ENCODE data around the gene ATOH8.

ATOH8 gene

DNA sequence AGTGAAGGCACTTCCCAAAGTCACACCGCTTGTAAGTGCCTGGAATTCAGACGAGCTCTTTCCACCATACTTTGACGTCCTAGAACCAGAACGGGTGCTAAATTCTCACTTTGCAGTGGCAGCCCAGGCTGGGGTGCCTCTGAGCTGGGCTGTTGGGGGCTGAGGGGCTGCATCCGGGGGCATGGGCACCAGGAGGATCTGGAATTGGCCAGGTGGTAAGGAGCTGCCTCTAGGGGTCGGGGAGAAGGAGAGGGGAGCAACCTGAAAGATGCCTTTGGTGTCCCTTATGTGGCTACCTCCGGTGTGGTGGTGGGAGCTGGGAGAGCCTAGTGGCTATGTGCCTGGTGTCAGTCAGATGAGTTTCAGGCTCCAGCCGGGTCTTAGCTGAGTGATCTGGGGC is 7.1 kb downstream of the ATOH8 start:
- Histone ChIP-seq H3K27me3 (ENCODE audit: control insufficient read depth in 1 of 2, insufficient read depth in 2 of 2, low read length in 2 of 2) (peaks cover 7 to 18% of the 10 kb centered on the region in 2 donors), H3K4me1 (ENCODE audit: control insufficient read depth in 1 of 2, insufficient read depth in 2 of 2, low read length in 2 of 2) (peaks cover 10 to 16% of the 10 kb centered on the region in 2 donors), H3K36me3 (ENCODE audit: control insufficient read depth in 1 of 2, insufficient read depth in 2 of 2, low read length in 2 of 2) (no peaks in the 10 kb centered on the region), H3K9me3 (ENCODE audit: control insufficient read depth in 1 of 2, low read length in 2 of 2) (no peaks in the 10 kb centered on the region), H3K4me3 (ENCODE audit: low read depth in 1 of 2, low read length in 2 of 2) (no peak overlapping the region), H3K27ac (ENCODE audit: low read depth, low read length) (no peak overlapping the region), H3K9ac (ENCODE audit: low read depth in 1 of 2, low read length in 2 of 2) (no peak overlapping the region)

- Histone ChIP-seq H3K4me1 (ENCODE audit: control insufficient read depth in 1 of 2, insufficient read depth in 2 of 2, low read length in 2 of 2) (peaks cover 6 to 15% of the 10 kb centered on the region in 2 donors), H3K4me3 (ENCODE audit: low read depth in 1 of 2, low read length in 2 of 2) (no peak overlapping the region), H3K9ac (ENCODE audit: low read depth in 1 of 2, low read length in 2 of 2) (no peak overlapping the region), H3K36me3 (ENCODE audit: control insufficient read depth in 1 of 2, insufficient read depth in 2 of 2, low read length in 2 of 2) (no peaks in the 10 kb centered on the region), H3K27ac (ENCODE audit: low read depth, low read length) (no peak overlapping the region), H3K27me3 (ENCODE audit: control insufficient read depth in 1 of 2, insufficient read depth in 2 of 2, low read length in 2 of 2) (peaks cover 7 to 13% of the 10 kb centered on the region in 2 donors), H3K9me3 (ENCODE audit: control insufficient read depth in 1 of 2, low read length in 2 of 2) (no peaks in the 10 kb centered on the region)
Observed at GRCh38 chr2:85761512-85761944, 7.7 kb downstream of the ATOH8 start.

GRCh38 chr2:85761946-85762345 is 8.2 kb downstream of the ATOH8 start:
- no peaks in the 10 kb centered on the region for H3K36me3 ChIP-seq (ENCODE audit: control insufficient read depth in 1 of 2, insufficient read depth in 2 of 2, low read length in 2 of 2)
- H3K9me3 ChIP-seq (ENCODE audit: control insufficient read depth in 1 of 2, low read length in 2 of 2): no peaks in the 10 kb centered on the region
- H3K27ac ChIP-seq (ENCODE audit: low read depth, low read length): no peak overlapping the region
- no peak overlapping the region for H3K9ac ChIP-seq (ENCODE audit: low read depth in 1 of 2, low read length in 2 of 2)
- no peak overlapping the region for H3K4me3 ChIP-seq (ENCODE audit: low read depth in 1 of 2, low read length in 2 of 2)
- H3K27me3 ChIP-seq (ENCODE audit: control insufficient read depth in 1 of 2, insufficient read depth in 2 of 2, low read length in 2 of 2): peaks cover 7 to 10% of the 10 kb centered on the region in 2 donors
- H3K4me1 ChIP-seq (ENCODE audit: control insufficient read depth in 1 of 2, insufficient read depth in 2 of 2, low read length in 2 of 2): peaks cover 5 to 11% of the 10 kb centered on the region in 2 donors

GRCh38 chr2:85763132-85763531 is 9.3 kb downstream of the ATOH8 start:
- no peaks in the 10 kb centered on the region for H3K9me3 ChIP-seq (ENCODE audit: control insufficient read depth in 1 of 2, low read length in 2 of 2)
- H3K36me3 ChIP-seq (ENCODE audit: control insufficient read depth in 1 of 2, insufficient read depth in 2 of 2, low read length in 2 of 2): no peaks in the 10 kb centered on the region
- H3K4me3 ChIP-seq (ENCODE audit: low read depth in 1 of 2, low read length in 2 of 2): no peak overlapping the region
- no peak overlapping the region for H3K27ac ChIP-seq (ENCODE audit: low read depth, low read length)
- H3K4me1 ChIP-seq (ENCODE audit: control insufficient read depth in 1 of 2, insufficient read depth in 2 of 2, low read length in 2 of 2): peaks cover 3 to 6% of the 10 kb centered on the region in 2 donors
- H3K9ac ChIP-seq (ENCODE audit: low read depth in 1 of 2, low read length in 2 of 2): no peak overlapping the region
- peaks cover 7 to 10% of the 10 kb centered on the region in 2 donors for H3K27me3 ChIP-seq (ENCODE audit: control insufficient read depth in 1 of 2, insufficient read depth in 2 of 2, low read length in 2 of 2)

GRCh38 chr2:85763831-85764230 is 10.0 kb downstream of the ATOH8 start:
- peaks cover 7 to 10% of the 10 kb centered on the region in 2 donors for H3K27me3 ChIP-seq (ENCODE audit: control insufficient read depth in 1 of 2, insufficient read depth in 2 of 2, low read length in 2 of 2)
- no peaks in the 10 kb centered on the region for H3K9me3 ChIP-seq (ENCODE audit: control insufficient read depth in 1 of 2, low read length in 2 of 2)
- no peaks in the 10 kb centered on the region for H3K36me3 ChIP-seq (ENCODE audit: control insufficient read depth in 1 of 2, insufficient read depth in 2 of 2, low read length in 2 of 2)
- no peak overlapping the region for H3K9ac ChIP-seq (ENCODE audit: low read depth in 1 of 2, low read length in 2 of 2)
- peaks cover 10 to 13% of the 10 kb centered on the region in 2 donors for H3K4me1 ChIP-seq (ENCODE audit: control insufficient read depth in 1 of 2, insufficient read depth in 2 of 2, low read length in 2 of 2)
- H3K27ac ChIP-seq (ENCODE audit: low read depth, low read length): no peak overlapping the region
- H3K4me3 ChIP-seq (ENCODE audit: low read depth in 1 of 2, low read length in 2 of 2): no peak overlapping the region

- H3K4me3 ChIP-seq (ENCODE audit: low read depth in 1 of 2, low read length in 2 of 2): no peak overlapping the region
- H3K9ac ChIP-seq (ENCODE audit: low read depth in 1 of 2, low read length in 2 of 2): no peak overlapping the region
- H3K9me3 ChIP-seq (ENCODE audit: control insufficient read depth in 1 of 2, low read length in 2 of 2): no peaks in the 10 kb centered on the region
- no peak overlapping the region for H3K27ac ChIP-seq (ENCODE audit: low read depth, low read length)
- peaks cover 18 to 25% of the 10 kb centered on the region in 2 donors for H3K4me1 ChIP-seq (ENCODE audit: control insufficient read depth in 1 of 2, insufficient read depth in 2 of 2, low read length in 2 of 2)
- no peaks in the 10 kb centered on the region for H3K36me3 ChIP-seq (ENCODE audit: control insufficient read depth in 1 of 2, insufficient read depth in 2 of 2, low read length in 2 of 2)
- peaks cover 7 to 10% of the 10 kb centered on the region in 2 donors for H3K27me3 ChIP-seq (ENCODE audit: control insufficient read depth in 1 of 2, insufficient read depth in 2 of 2, low read length in 2 of 2)
Observed at GRCh38 chr2:85765081-85765731, 11.4 kb downstream of the ATOH8 start.

DNA sequence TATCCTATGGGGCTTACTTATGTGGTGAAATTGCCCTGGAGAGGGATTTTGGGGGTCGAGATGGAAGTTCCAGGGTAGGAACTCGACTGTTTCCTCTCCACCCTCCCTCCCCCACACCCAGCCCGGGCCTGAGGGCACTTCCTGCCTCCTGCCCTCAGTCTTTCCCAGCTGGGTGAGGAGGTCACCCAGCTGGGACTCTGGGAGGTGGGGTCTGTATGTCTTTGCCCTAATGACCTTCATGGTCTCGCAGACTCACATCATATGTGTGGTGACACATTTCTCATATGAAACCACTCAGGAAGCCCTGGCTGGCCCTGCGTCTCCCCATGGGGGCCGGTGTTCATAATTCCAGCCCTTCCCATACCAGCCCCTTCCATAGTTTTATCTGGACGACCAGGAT is 12.4 kb downstream of the ATOH8 start:
- Histone ChIP-seq H3K4me1 (ENCODE audit: control insufficient read depth in 1 of 2, insufficient read depth in 2 of 2, low read length in 2 of 2) (peaks cover 22 to 30% of the 10 kb centered on the region in 2 donors), H3K27ac (ENCODE audit: low read depth, low read length) (no peak overlapping the region), H3K27me3 (ENCODE audit: control insufficient read depth in 1 of 2, insufficient read depth in 2 of 2, low read length in 2 of 2) (peaks cover 7 to 10% of the 10 kb centered on the region in 2 donors), H3K4me3 (ENCODE audit: low read depth in 1 of 2, low read length in 2 of 2) (no peak overlapping the region), H3K9me3 (ENCODE audit: control insufficient read depth in 1 of 2, low read length in 2 of 2) (no peaks in the 10 kb centered on the region), H3K9ac (ENCODE audit: low read depth in 1 of 2, low read length in 2 of 2) (no peak overlapping the region), H3K36me3 (ENCODE audit: control insufficient read depth in 1 of 2, insufficient read depth in 2 of 2, low read length in 2 of 2) (no peaks in the 10 kb centered on the region)

- Histone ChIP-seq H3K4me1 (ENCODE audit: control insufficient read depth in 1 of 2, insufficient read depth in 2 of 2, low read length in 2 of 2) (peaks cover 34 to 36% of the 10 kb centered on the region in 2 donors), H3K27me3 (ENCODE audit: control insufficient read depth in 1 of 2, insufficient read depth in 2 of 2, low read length in 2 of 2) (peaks cover 7 to 10% of the 10 kb centered on the region in 2 donors), H3K4me3 (ENCODE audit: low read depth in 1 of 2, low read length in 2 of 2) (no peak overlapping the region), H3K36me3 (ENCODE audit: control insufficient read depth in 1 of 2, insufficient read depth in 2 of 2, low read length in 2 of 2) (no peaks in the 10 kb centered on the region), H3K9ac (ENCODE audit: low read depth in 1 of 2, low read length in 2 of 2) (no peak overlapping the region), H3K27ac (ENCODE audit: low read depth, low read length) (no peak overlapping the region), H3K9me3 (ENCODE audit: control insufficient read depth in 1 of 2, low read length in 2 of 2) (no peaks in the 10 kb centered on the region)
Observed at GRCh38 chr2:85767803-85768665, 14.2 kb downstream of the ATOH8 start.

- Histone ChIP-seq H3K27ac (ENCODE audit: low read depth, low read length) (no peak overlapping the region), H3K36me3 (ENCODE audit: control insufficient read depth in 1 of 2, insufficient read depth in 2 of 2, low read length in 2 of 2) (no peaks in the 10 kb centered on the region), H3K27me3 (ENCODE audit: control insufficient read depth in 1 of 2, insufficient read depth in 2 of 2, low read length in 2 of 2) (peaks cover 7 to 10% of the 10 kb centered on the region in 2 donors)
Observed at GRCh38 chr2:85768713-85769112, 14.9 kb downstream of the ATOH8 start.

More at GRCh38 chr2:85768713-85769112, 14.9 kb downstream of the ATOH8 start:
- H3K4me3 ChIP-seq (ENCODE audit: low read depth in 1 of 2, low read length in 2 of 2): no peak overlapping the region
- no peaks in the 10 kb centered on the region for H3K9me3 ChIP-seq (ENCODE audit: control insufficient read depth in 1 of 2, low read length in 2 of 2)
- H3K9ac ChIP-seq (ENCODE audit: low read depth in 1 of 2, low read length in 2 of 2): no peak overlapping the region
- peaks cover 35 to 38% of the 10 kb centered on the region in 2 donors for H3K4me1 ChIP-seq (ENCODE audit: control insufficient read depth in 1 of 2, insufficient read depth in 2 of 2, low read length in 2 of 2)

Measured in duodenal mucosa (tissue), 2 donors.